Neuronal stem cell (in vitro differentiated cells): Measurements from ENCODE around the gene GIGYF2.

ENCODE experiments used
- DNase-seq: peaks from one replicate; pipeline ENCODE4 v3.0.0-alpha.2; 2013; ENCODE audit warnings: low spot score
- H2AFZ ChIP-seq: one replicate; pipeline ENCODE4 v1.6.1; 2013; ENCODE audit warnings: mild to moderate bottlenecking, low read length, inconsistent platforms
- H2AK5ac ChIP-seq: 2 replicates; pipeline ENCODE4 v1.6.1; 2013; ENCODE audit warnings: low read depth, mild to moderate bottlenecking, inconsistent platforms, low read length, moderate library complexity, mixed read lengths
- H2BK120ac ChIP-seq: 2 replicates; pipeline ENCODE4 v1.6.1; 2013; ENCODE audit warnings: low read depth, mild to moderate bottlenecking, inconsistent platforms, low read length, moderate library complexity, mixed read lengths
- H2BK12ac ChIP-seq: one replicate; pipeline ENCODE4 v1.6.1; 2013; ENCODE audit warnings: low read length, inconsistent platforms
- H2BK15ac ChIP-seq: 2 replicates; pipeline ENCODE4 v1.6.1; 2013; ENCODE audit warnings: mild to moderate bottlenecking, low read length, inconsistent platforms, mixed read lengths
- H2BK5ac ChIP-seq: one replicate; pipeline ENCODE4 v1.6.1; 2013; ENCODE audit warnings: inconsistent platforms, mild to moderate bottlenecking, low read length, moderate library complexity
- H3K14ac ChIP-seq: one replicate; pipeline ENCODE4 v1.6.1; 2013; ENCODE audit warnings: low read length, inconsistent platforms
- H3K18ac ChIP-seq: 2 replicates; pipeline ENCODE4 v1.6.1; 2013; ENCODE audit warnings: low read length, inconsistent platforms
- H3K23ac ChIP-seq: 2 replicates; pipeline ENCODE4 v1.6.1; 2013; ENCODE audit warnings: low read depth, mild to moderate bottlenecking, mixed read lengths, low read length, inconsistent platforms; ENCODE audit not compliant: poor library complexity
- H3K27ac ChIP-seq: replicated peaks from 3 replicates; pipeline ENCODE4 v1.5.1; 2013; ENCODE audit warnings: low read length, inconsistent platforms
- H3K27me3 ChIP-seq, 3 experiments: 2 replicates each; pipeline ENCODE4 v1.6.1; 2013; ENCODE audit warnings: low read length in 3 of 3, mild to moderate bottlenecking in 2 of 3, inconsistent platforms in 1 of 3, low read depth in 1 of 3, mixed read lengths in 1 of 3, moderate library complexity in 1 of 3; ENCODE audit not compliant: control insufficient read depth in 3 of 3, insufficient read depth in 3 of 3
- H3K36me3 ChIP-seq, 2 donors: replicated peaks in 1 of 2; 2 replicates each; pipeline ENCODE4 v1.6.1; 2013; ENCODE audit warnings: low read length in 2 of 2; ENCODE audit not compliant: control insufficient read depth in 2 of 2, insufficient read depth in 2 of 2
- H3K4ac ChIP-seq: 2 replicates; pipeline ENCODE4 v1.6.1; 2013; ENCODE audit warnings: inconsistent platforms, mild to moderate bottlenecking, low read length, moderate library complexity
- H3K4me1 ChIP-seq, 2 donors: 1 replicate in 1 of 2; 2 replicates in 1 of 2; pipeline ENCODE4 v1.6.1; 2013; ENCODE audit warnings: low read length in 2 of 2, low read depth in 1 of 2; ENCODE audit not compliant: control insufficient read depth in 2 of 2, insufficient read depth in 1 of 2
- H3K4me2 ChIP-seq: one replicate; pipeline ENCODE4 v1.6.1; 2013; ENCODE audit warnings: mild to moderate bottlenecking, low read length, inconsistent platforms; ENCODE audit not compliant: insufficient read depth, poor library complexity, severe bottlenecking
- H3K4me3 ChIP-seq, 2 donors: 2 replicates each; pipeline ENCODE4 v1.5.1; 2013; ENCODE audit warnings: low read length in 2 of 2, mild to moderate bottlenecking in 2 of 2, inconsistent platforms in 1 of 2, moderate library complexity in 1 of 2
- H3K79me1 ChIP-seq: one replicate; pipeline ENCODE4 v1.6.1; 2013; ENCODE audit warnings: low read depth, mild to moderate bottlenecking, inconsistent platforms, low read length, moderate library complexity
- H3K9ac ChIP-seq: one replicate; pipeline ENCODE4 v1.6.1; 2013; ENCODE audit warnings: mild to moderate bottlenecking, low read depth, low read length, inconsistent platforms; ENCODE audit not compliant: poor library complexity
- H3K9me3 ChIP-seq, 2 donors: replicated peaks in 1 of 2; 2 replicates each; pipeline versions ENCODE3 to v1.6.1; 2013; ENCODE audit warnings: low read length in 2 of 2, mild to moderate bottlenecking in 2 of 2, inconsistent platforms in 1 of 2, low read depth in 1 of 2, mixed read lengths in 1 of 2, moderate library complexity in 1 of 2; ENCODE audit not compliant: control insufficient read depth in 2 of 2, insufficient read depth in 1 of 2
- H4K8ac ChIP-seq: one replicate; pipeline ENCODE4 v1.6.1; 2013; ENCODE audit warnings: low read depth, mild to moderate bottlenecking, inconsistent platforms, low read length, moderate library complexity
- H4K91ac ChIP-seq: one replicate; pipeline ENCODE4 v1.6.1; 2013; ENCODE audit warnings: low read length, low read depth, mild to moderate bottlenecking, inconsistent platforms; ENCODE audit not compliant: poor library complexity
- WGBS, 2 donors: extraction: QIAGEN DNeasy Blood & Tissue Kit; methylation state at CpG; one replicate each; pipeline ENCODE4 v1.1.7; 2013; ENCODE audit warnings: missing lambda C conversion rate in 2 of 2, mixed read lengths in 1 of 2; ENCODE audit not compliant: insufficient read length in 2 of 2, insufficient replicate concordance in 1 of 2; ENCODE audit errors: extremely low coverage in 2 of 2; 5-methylcytosine and 5-hydroxymethylcytosine counted together

The GIGYF2 gene

DNA sequence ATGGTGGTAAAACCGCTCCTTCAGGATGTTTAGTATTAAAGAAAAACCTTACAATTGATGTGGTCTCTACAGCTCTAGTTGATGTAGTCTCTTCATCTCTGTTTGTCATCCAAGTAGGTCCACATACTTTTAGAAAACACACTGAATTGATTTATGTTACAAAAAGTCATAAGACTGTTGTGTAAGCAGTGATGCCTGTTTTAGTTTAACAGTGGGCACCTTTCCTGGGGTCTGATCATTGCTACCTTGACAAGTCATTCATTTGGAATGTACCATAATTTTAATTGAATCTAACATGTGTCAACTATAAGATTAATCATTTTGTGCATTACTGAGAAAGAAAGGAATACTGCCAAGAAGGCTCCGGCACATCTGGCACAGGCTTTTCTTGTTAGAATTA lies 34.3 kb downstream of the GIGYF2 start:
- Histone ChIP-seq H3K23ac (no peak overlapping the region), H2BK12ac (no peak overlapping the region), H3K9me3 (no peaks in the 10 kb centered on the region), H2BK120ac (no peak overlapping the region), H3K27me3 (no peaks in the 10 kb centered on the region), H3K4me3 (no peak overlapping the region), H3K14ac (no peak overlapping the region), H2AFZ (no peak overlapping the region), H2AK5ac (no peak overlapping the region), H3K9ac (no peak overlapping the region), H2BK15ac (no peak overlapping the region), H4K8ac (no peak overlapping the region), H3K4me2 (no peak overlapping the region), H3K18ac (no peak overlapping the region), H3K79me1 (peaks cover 6% of the 10 kb centered on the region), H3K27ac (no peak overlapping the region), H4K91ac (no peak overlapping the region), H3K4me1 (no peaks in the 10 kb centered on the region), H2BK5ac (no peak overlapping the region), H3K4ac (no peak overlapping the region), H3K36me3 (peaks cover 7 to 84% of the 10 kb centered on the region in 2 donors)
- WGBS, 2 donors: no CpG with 5 or more reads among the region's 2 CpGs
- no peak for DNase-seq

DNA sequence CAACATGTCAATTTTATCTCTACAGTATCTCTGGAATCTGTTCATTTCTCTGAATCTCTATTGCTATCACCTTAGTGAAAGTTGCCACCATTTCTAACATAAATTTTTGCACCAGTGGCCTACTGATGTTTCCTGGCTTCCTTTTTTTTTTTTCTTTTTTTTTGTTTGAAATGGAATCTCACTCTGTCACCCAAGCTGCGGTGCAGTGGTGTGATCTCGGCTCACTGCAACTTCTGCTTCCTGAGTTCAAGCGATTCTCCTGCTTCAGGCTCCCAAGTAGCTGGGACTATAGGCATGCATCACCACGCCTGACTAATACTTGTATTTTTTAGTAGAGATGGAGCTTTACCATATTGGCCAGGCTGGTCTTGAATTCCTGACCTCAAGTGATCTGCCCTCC lies 44.2 kb downstream of the GIGYF2 start:
- no peak overlapping the region for H3K4me3 ChIP-seq
- no peaks in the 10 kb centered on the region for H3K9me3 ChIP-seq
- H2BK12ac ChIP-seq: no peak overlapping the region
- no peak overlapping the region for H2BK5ac ChIP-seq
- DNase-seq: no peak
- no peak overlapping the region for H3K14ac ChIP-seq
- WGBS, 2 donors: no CpG with 5 or more reads among the region's 4 CpGs
- peaks cover 2% of the 10 kb centered on the region for H3K79me1 ChIP-seq
- no peak overlapping the region for H2BK15ac ChIP-seq
- no peak overlapping the region for H3K4ac ChIP-seq
- no peak overlapping the region for H3K4me2 ChIP-seq
- no peak overlapping the region for H2AFZ ChIP-seq
- no peak overlapping the region for H3K27ac ChIP-seq
- no peak overlapping the region for H3K23ac ChIP-seq
- H3K36me3 ChIP-seq: peaks cover 2 to 56% of the 10 kb centered on the region in 2 donors
- no peak overlapping the region for H3K18ac ChIP-seq
- H3K27me3 ChIP-seq: no peaks in the 10 kb centered on the region
- no peaks in the 10 kb centered on the region for H3K4me1 ChIP-seq
- no peak overlapping the region for H2BK120ac ChIP-seq
- no peak overlapping the region for H4K8ac ChIP-seq
- no peak overlapping the region for H3K9ac ChIP-seq
- no peak overlapping the region for H4K91ac ChIP-seq
- H2AK5ac ChIP-seq: no peak overlapping the region

DNA sequence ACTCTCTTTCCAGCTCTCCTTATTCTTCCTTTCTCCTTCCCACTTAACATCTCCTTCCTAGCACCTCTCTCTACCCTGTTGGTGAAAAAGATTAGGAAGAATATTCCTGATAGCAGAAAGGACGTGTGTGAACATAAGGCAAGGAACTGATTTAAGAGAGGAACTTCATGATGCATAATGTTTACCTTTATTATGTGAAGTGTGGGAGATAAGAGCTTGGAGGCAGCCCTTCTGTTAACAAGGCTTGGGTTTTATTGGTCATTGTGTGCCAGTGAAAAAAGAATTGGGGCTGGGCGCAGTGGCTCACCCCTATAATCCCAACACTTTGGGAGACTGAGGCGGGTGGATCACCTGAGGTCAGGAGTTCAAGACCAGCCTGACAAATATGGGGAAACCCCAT lies 44.8 kb downstream of the GIGYF2 start:
- no peak overlapping the region for H2BK120ac ChIP-seq
- H3K9ac ChIP-seq: no peak overlapping the region
- no peak overlapping the region for H2BK5ac ChIP-seq
- no peak overlapping the region for H3K23ac ChIP-seq
- H3K79me1 ChIP-seq: peaks cover 2% of the 10 kb centered on the region
- H4K91ac ChIP-seq: no peak overlapping the region
- WGBS, 2 donors: no CpG with 5 or more reads among the region's 3 CpGs
- H3K4ac ChIP-seq: no peak overlapping the region
- H3K9me3 ChIP-seq: no peaks in the 10 kb centered on the region
- H3K4me2 ChIP-seq: no peak overlapping the region
- H3K27me3 ChIP-seq: no peaks in the 10 kb centered on the region
- H3K36me3 ChIP-seq: peaks cover 2 to 53% of the 10 kb centered on the region in 2 donors
- no peak overlapping the region for H2AFZ ChIP-seq
- H4K8ac ChIP-seq: no peak overlapping the region
- no peak overlapping the region for H2BK15ac ChIP-seq
- no peak overlapping the region for H3K14ac ChIP-seq
- no peaks in the 10 kb centered on the region for H3K4me1 ChIP-seq
- no peak overlapping the region for H3K27ac ChIP-seq
- DNase-seq: no peak
- H3K18ac ChIP-seq: no peak overlapping the region
- no peak overlapping the region for H3K4me3 ChIP-seq
- no peak overlapping the region for H2BK12ac ChIP-seq
- H2AK5ac ChIP-seq: no peak overlapping the region

DNA sequence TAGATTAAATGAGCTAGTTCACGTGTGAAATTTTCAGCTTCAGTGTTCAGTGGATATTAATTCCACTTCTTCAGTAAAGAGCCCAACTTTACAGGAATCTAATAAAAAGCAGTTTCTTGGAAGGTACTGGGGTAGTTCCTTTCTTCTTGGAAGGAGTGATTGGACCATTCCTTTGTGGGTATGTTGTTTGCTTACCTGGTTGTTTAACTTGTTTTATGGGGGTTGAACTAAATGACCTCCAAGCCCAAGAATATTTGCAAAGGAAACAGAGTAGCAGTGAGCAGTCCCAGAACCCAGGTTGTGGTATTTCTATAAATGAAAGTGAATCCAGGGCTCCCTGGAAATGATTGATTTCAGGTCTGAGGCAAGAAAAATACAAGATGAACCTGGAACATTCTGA lies 47.8 kb downstream of the GIGYF2 start:
- H3K4me2 ChIP-seq: no peak overlapping the region
- no peaks in the 10 kb centered on the region for H3K9me3 ChIP-seq
- peaks cover 5 to 59% of the 10 kb centered on the region in 2 donors for H3K36me3 ChIP-seq
- no peaks in the 10 kb centered on the region for H3K27me3 ChIP-seq
- peaks cover 2% of the 10 kb centered on the region for H3K79me1 ChIP-seq
- H2BK5ac ChIP-seq: no peak overlapping the region
- H2BK15ac ChIP-seq: no peak overlapping the region
- DNase-seq: no peak
- no peak overlapping the region for H3K14ac ChIP-seq
- no peak overlapping the region for H4K8ac ChIP-seq
- no peak overlapping the region for H3K27ac ChIP-seq
- no peaks in the 10 kb centered on the region for H3K4me1 ChIP-seq
- no peak overlapping the region for H3K23ac ChIP-seq
- H2AFZ ChIP-seq: no peak overlapping the region
- no peak overlapping the region for H3K4ac ChIP-seq
- no peak overlapping the region for H3K18ac ChIP-seq
- no peak overlapping the region for H3K9ac ChIP-seq
- no peak overlapping the region for H2BK12ac ChIP-seq
- no peak overlapping the region for H3K4me3 ChIP-seq
- WGBS, 2 donors: no CpG with 5 or more reads among the region's 1 CpG
- no peak overlapping the region for H2BK120ac ChIP-seq
- no peak overlapping the region for H4K91ac ChIP-seq
- H2AK5ac ChIP-seq: no peak overlapping the region
